Spleen (tissue), 7 donors: ENCODE data around the gene MTX2.

ENCODE experiments used
- CTCF ChIP-seq, 11 experiments: fragments of 200-600 bp in 7 of 11; fragments of 450-650 bp in 4 of 11; sonication (generic) in 4 of 11; IDR thresholded peaks in 8 of 11; conservative IDR thresholded peaks in 3 of 11; 1 replicate in 7 of 11; 2 replicates in 4 of 11; pipeline versions ENCODE4 v1.4.0 to v1.8.0; 2016 to 2021; ENCODE audit warnings: antibody characterized with exemption in 11 of 11, inconsistent platforms in 4 of 11, mild to moderate bottlenecking in 1 of 11
- POLR2A ChIP-seq, 3 donors: fragments of 450-650 bp; IDR thresholded peaks; one replicate each; pipeline ENCODE4 v1.5.1; 2017; ENCODE audit warnings: antibody characterized with exemption in 3 of 3, mild to moderate bottlenecking in 1 of 3
- POLR2AphosphoS5 ChIP-seq, 3 donors: sonication (generic); formaldehyde crosslinking; IDR thresholded peaks; one replicate each; pipeline ENCODE4 v1.5.1; 2017; ENCODE audit warnings: antibody characterized with exemption in 3 of 3
- donor health status: DM: no; HTN: no; CAD: no; lungs with moderate emphysema.
- donor health status: DM: no; HTN: no; CAD: no.
- donor health status: DM: no; HTN: no; CAD: no.

DNA sequence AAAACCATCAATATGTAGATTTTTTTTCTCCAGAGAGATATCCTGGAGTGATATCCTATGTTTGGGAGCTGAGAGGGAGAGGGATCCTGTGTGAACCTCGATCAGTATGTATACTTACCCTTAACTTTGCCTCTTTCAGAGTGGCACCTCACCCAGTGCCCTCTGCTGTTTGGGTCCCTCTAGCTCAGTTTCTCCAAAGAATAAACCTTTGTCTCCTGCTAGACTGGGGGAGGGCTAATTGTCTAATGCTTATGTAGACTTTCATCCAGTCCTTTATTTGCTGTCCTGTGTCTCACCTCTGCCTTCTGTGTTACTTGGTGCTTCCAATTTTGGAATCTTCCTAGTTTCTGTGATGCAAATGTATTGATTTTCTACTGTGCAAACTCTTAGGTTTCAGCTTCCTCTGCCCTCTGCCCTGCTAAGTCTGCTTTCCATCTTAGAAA, 48.4 kb downstream of the MTX2 start:
- TF ChIP-seq CTCF (IDR thresholded peaks at IDR 0.05 in 8 of 11, conservative IDR thresholded peaks at IDR 0.05 in 3 of 11) (no peak), POLR2A (IDR thresholded peaks at IDR 0.05) (no peak), POLR2AphosphoS5 (IDR thresholded peaks at IDR 0.05) (no peak)
